Stimulated activated CD8-positive, alpha-beta memory T cell treated with anti-CD3 and anti-CD28 coated beads, Interleukin-7, amount 100 ng/mL, for 4 hours (primary cell): ENCODE data around the gene CNN1.
A peak's percentile ranks its signal among the peaks of the same experiment; 100 is the strongest.

Experiments used
- DNase-seq, 2 donors: peaks; one replicate each; pipeline ENCODE4 v3.0.0-alpha.2; 2020; ENCODE audit warnings: low read depth in 2 of 2

Gene CNN1

DNA sequence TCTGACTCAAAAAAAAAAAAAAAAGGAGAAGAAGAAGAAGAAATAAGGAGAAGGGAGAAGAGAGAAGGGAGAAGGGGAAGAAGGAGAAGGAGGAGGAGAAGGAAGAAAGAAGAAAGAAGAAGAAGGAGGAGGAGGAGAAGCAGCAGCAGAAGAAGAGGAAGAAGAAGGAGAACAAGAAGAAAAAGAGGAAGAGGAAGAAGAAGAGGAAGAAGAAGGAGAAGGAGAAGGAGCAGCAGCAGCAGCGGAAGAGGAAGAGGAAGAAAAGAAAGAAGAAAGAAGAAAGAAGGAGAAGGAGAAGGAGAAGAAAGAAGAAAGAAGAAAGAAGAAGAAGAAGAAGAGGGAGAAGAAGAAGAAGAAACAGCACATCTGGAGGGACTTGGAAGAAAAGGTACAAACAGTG, 4.1 kb upstream of the CNN1 start:
- no peak for DNase-seq

DNA sequence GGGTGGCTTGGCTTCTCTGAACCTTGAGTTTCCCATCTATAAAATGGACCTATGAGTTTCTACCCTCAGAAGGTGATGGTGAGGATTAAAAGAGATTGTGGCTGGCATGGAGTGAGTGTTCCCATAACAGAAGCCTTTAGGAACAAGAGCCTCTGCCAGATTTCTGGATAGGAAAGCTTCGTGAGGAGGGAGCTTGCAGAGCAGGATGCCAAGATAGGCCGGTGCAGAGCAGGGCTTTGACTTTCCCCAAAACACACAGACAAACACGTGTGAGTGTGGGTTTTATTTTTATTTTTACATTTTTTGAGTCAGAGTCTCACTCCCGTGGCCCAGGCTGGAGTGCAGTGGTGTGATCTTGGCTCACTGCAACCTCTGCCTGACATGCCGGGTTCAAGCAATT, 3.7 kb upstream of the CNN1 start:
- no peak for DNase-seq

DNA sequence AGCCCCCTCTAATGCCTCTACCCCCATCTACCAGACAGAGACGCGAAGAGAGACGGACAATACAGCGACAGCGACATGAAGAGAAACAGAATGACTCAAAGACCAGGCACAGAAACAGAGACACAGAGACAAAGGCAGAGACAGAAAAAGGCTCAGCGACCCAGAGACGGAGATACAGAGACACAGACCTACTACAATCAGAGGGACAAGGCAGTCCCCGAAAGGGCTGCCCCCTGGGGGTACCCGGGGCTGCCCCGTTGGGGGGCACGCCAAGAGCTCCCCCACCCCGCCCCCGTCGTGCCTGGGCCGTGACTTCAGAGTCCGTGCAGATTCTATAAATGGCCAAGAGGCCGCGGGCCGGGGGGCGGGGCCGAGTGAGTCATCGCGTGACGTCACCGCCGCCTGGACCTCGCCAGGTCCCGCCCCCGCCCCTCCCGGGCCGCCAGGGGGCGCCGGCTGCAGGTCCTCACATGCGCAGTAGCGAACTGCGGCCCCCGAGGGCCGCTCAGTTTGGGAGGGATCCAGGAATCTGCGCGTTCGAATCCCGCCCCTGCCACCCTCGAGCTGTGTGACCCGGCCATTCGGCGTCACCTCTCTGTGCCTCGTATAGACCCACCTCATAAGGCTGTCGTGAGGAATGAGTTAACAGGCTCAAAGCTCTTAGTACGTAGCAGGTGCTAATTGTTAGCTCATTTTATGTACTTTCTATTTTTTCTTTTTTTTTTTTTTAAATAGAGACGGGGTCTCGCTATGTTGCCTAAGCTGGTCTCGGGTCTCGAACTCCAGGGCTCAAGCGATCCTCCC, 2.7 kb upstream of the CNN1 start:
- DNase-seq: peak; percentile 56 to 76

DNA sequence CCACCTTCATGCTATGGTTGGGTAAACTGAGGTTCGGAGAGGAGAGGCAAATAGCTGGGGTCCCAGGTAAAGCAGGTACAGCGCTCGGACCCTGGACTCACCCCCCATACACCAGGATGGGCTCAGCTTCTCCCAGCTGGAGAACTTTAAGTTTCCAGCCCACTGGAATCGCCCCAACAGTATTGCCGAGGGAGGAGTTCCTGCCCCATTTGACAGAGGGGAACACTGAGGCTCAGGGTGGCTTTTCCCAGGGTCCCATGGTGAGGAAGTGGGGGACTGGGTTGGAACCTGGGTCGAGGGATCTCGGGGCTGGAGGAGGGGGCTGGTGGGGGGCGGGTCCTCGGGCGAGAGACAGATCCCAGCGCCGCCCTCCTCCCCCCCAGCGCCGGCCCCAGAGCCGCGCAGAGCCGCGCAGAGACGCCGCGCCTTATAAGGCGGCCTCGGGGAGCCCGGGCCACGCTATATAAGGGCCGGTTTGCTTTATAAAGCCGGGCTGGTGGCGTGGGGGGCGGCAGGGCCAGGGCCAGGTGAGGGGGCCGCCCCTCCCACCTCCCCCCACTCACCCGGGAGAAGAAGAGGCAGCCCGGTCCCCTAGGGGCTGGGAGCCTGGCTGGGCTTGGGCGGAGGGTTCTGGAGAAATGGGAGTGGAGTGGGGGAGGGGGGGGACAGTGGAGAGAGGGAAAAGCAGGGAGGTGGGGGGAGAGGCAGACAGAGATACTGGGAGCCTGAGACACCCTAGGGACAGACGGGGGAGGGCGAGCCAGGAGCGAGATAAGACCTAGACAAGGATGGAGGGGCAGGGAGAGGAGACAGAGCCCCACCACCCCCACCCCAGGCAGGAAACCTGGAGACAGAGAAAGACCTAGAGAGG, 1.1 kb downstream of the CNN1 start:
- no peak for DNase-seq

DNA sequence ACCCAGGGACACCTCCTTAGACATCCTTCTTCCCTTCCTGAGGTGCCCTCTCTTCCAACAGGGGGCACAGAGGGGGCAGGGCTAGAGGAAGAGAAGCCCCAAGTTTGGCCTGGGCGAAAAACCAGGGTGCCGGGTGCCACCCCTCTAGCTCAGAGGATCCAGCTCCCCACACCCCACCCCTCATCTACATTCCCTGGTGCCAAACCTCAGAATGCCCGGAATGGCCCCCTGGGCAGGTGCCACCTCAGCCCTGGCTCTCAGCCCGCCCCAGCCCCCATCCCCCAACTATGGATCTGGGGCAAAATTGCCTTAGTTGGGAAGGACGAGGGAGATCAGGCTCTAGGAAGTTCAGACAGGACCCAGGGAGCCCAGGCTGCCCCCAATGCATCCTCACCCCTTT, 2.0 kb downstream of the CNN1 start:
- no peak for DNase-seq

DNA sequence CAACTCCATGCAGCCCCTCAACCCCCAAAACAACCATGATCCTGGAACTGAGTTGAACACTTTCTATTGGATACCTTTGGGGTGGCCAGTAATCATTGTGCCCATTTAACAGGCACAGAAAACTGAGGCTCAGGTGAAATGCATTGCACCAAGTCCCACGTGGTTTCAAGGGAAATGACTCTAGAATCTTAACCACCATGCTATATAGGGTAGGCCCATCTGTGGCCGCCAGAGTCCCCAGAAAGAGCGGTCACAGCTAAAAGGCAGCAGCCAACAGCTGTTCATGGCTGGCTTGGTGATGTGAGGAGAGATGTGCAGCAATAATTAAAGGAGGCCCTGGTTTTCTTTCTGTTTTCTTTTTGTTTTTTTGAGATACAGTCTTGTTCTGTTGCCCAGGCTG, 2.6 kb downstream of the CNN1 start:
- DNase-seq: no peak

DNA sequence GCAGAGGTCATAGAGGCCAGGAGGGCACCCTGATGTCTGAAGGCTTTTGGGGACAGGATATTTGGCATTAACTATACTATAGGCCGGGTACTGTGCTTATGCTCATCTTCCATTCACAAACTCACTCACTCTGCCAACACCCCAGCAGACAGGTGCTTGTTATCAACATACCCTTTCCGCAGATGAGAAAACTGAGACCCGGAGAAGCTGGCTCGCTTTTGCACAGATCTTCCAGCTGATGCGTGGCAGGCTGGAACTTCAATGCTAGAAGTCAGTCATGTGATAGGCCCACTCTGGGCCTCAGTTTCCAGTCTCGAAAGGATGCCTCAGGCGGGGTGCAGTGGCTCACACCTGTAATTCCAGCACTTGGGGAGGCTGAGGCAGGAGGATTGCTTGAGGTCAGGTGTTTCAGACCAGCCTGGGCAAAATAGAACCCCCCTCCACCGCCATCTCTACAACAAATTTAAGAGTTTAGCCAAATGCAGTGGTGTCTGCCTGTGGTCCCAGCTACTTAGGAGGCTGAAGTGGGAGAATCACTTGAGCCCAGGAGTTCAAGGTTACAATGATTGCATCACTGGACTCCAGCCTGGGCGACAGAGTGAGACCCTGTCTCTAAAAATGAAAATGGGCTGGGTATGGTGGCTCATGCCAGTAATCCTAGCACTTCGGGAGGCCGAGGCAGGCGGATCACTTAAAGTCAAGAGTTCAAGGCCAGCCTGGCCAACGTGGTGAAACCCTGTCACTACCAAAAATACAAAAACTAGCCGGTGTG, 9.5 kb downstream of the CNN1 start:
- DNase-seq: no peak

DNA sequence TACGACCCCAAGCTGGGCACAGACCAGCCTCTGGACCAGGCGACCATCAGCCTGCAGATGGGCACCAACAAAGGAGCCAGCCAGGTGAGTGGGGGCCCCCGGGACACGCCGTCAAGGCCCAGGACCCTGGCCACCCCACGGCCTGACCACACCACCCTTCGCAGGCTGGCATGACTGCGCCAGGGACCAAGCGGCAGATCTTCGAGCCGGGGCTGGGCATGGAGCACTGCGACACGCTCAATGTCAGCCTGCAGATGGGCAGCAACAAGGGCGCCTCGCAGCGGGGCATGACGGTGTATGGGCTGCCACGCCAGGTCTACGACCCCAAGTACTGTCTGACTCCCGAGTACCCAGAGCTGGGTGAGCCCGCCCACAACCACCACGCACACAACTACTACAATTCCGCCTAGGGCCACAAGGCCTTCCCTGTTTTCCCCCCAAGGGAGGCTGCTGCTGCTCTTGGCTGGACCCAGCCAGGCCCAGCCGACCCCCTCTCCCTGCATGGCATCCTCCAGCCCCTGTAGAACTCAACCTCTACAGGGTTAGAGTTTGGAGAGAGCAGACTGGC, 10.8 kb downstream of the CNN1 start:
- DNase-seq: no peak

DNA sequence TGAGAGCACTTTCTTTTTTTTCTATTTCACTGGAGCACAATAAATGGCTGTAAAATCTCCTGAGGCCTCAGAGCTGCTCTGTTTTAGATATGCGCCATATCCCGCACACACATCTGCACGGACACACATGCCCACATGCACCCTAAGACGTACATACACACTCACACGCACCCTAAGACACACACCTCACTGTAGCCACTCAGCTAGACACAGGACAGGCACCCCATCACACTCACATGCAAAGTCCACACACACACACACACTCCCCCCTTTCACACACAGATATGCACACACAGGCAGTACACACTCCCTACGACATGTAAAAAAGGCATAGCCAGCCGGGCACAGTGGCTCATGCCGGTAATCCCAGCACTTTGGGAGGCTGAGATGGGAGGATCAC, 11.6 kb downstream of the CNN1 start:
- no peak for DNase-seq

DNA sequence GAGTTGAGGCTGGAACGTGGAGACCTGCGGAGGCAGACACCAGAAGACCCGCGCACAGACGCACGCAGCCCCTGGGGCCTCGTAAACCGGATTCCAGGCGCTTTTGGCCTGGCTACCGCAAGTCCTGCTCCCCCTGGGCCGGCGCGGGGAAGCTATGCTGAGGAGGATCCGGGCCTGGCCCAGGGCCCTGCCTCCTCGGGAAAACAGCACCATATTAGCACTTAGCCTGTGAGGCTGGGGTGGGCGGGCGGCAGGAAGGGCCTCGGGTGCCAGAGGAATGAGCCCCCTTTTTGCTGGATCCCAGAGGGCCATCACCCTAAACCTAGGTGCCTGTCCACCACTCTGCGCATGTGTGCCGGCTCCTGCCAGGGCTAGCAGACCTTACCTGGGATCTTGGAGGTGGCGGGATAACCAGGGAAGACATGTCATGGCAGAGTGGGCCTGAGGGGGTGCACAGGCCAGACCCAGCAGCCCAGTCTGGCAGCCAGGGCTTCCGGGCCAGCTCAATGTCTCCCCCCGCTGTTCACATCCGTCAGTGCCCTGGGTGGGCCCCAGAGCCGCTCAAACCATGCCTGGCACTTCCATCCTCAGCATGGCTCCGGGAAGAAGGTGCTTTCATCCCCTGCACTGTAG, 13.1 kb downstream of the CNN1 start:
- no peak for DNase-seq

DNA sequence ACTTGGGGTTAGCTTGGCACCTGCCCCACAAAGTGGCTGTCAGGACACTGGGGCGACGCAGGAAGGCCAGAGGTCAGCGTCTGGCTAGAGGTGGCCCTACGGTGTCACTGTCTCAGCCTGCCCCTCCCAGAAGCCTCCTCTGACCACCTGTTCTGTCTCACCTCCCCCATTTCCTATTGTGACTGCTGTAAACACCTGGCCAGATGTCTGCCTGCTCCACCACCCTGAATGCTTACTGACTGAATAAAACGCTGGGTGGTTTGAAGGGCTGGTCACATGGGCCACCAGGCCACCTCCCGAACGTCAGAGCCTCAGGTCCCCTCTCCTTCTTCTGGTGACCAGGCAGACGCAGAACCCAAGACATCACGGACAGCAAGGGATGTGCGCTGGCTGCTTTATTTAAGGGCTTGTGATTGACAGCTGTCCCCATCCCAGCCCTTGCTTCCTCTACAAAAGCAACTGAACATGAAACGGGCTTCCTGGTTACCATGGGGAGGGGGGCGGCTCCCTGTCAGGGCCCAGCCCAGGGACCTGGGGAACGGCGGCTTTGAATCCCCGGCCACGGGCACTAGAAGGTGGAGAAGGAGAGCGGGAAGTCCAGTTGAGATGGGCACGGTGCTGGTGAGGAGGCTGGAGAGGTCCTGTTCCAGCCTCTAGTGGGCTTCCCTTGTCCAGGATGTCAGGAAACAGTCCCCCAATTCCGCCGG, 14.2 kb downstream of the CNN1 start:
- no peak for DNase-seq

DNA sequence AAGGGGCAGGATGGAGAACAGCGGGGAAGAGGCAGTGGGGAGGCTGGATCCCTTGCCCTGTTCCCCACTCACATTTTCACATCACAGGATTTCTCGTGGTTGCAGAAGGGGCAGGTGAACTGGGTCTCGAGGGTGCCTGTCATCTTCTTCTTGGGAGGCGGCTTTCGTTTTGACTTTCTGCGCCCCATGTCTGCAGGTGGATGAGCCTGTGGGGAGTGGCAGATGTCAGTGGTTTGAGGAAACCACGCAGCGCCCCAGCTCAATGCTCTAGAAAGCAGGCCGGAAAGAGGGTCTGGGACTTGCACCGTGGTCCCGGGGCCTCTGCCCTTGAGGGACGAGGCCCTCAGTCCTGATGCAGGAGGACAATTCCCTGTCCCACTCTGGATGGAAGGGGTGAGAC, 15.5 kb downstream of the CNN1 start:
- no peak for DNase-seq

DNA sequence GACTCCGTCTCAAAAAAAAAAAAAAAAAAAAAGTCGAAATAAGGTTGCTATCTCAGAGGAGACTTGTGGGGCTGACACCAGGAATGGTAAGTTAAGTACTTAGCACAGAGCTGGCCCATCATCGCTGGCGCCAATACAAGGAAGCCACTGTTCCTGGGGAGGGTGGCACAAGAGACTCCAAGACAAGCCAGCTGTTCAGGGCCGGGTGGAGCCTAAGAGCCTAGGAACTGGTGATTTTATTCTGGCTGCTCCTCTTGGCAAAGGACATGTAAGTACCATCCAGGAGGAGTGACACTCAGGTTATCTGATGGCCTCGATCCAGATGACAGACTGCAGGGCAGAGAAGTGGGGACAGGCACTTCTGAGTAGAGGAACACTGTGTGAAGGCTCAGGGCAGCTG, 16.6 kb downstream of the CNN1 start:
- DNase-seq: no peak

DNA sequence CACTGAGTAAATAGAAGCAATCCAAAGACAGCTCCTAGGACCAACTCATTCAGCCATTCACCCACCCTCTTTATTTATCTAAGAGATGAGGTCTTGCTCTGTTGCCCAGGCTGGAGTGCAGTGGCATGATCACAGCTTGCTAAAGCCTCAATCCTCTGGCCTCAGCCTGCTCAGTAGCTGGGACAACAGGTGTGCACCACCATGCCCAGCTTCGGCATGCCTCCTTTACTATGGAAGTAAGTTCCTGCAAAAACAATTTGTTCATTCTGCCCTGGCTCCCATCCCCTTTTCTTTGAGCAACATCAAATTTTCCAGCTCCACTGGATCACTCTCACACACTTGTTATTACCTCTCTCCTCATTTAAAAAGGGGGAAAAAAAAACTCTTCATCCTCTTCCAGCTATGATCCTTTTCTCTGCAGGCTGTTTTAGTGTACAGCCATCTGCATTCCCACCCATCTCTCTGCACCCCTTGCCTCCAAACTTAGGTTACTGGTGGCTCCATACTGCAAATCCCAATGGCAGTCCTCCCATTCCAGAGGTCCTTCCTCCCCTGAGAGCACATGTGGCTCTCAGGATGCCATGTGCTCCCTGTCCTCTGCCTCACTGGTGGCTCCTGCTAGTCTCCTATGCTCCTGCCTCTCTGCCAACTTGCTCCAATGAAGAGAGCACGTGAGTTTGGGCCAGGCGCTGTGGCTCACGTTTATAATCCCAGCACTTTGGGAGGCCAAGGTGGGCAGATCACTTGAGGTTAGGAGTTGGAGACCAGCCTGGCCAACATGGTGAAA, 18.2 kb downstream of the CNN1 start:
- no peak for DNase-seq

DNA sequence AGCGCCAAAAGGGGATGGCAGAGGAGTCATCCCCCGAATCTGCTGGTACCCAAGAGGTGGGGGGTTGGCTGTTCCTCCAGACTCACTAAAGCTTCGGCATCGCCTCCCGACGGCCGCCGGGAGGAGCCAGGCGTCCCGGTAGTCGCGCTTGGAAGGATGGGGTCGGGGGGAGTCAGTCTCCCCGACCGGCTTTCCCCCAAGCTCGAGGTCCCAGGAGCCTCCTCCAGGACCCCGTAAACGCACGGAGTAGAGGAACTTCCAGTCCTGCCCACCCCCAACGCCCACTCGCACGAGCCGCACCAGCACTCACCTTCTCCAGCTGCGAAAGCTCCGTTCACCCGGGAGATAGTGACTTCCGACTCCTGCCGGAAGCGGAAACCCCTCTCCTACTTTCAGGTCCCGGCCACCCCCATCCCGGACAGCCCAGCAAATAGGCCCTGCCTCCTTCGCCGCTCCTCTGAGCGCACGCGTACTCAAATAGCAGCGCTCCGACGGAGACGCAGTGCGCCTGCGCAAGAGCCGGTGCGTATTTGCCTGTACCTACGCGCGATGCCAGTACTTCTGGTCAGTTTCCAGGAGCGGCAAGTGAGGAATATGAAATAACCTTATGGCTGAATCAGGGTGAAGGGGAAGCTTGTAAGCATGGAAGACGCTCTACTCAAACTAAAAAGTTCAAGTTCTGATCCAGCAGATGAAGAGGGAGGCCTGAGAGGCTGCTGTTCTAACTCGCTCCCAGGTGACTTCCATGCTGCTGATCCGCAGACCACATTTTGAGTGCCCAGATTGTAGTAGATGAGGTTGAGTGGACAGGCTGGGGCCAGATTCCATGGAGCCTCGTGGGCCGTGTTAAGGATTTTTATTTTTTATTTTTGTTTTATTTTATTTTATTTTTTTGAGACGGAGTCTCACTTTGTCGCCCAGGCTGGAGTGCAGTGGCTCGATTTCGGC, 20.5 kb downstream of the CNN1 start, which contains the start of gene ELOF1:
ELOF1 (minus strand) TSS at position 350 of the 948 bp plus-strand sequence. CDS start 4,883 bp downstream, outside the sequence.
- DNase-seq: peak; percentile 95 to 97

DNA sequence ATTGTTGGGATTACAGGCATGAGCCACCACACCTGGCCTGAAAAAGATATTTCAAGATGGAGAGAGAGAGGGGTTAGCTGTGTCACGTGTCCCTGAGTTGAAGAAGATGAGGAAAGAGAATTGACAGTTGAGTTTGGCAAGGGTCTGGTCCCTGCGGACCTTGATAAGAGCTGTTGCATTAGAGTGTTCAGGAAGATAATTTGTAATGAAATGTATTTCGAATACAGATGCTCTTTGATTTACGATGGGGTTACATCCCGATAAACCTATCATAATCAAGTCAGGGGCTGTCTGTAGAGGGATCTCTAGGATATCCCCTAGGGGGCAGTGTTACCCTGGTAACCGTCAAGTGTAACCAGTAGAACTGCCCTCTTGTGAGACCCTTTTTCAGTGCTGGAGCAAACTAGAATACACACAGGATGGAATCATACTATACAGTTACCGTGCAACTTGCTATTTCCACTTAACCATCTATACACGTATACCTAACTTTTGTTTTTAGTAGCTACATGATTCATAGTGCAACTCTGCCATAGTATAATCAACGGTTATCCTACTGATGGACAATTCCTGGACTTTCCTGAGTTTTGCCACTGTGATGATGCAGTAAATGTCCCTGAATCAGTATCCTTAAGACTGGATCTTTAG, 21.9 kb downstream of the CNN1 start:
- DNase-seq: peak; percentile 25 to 45

DNA sequence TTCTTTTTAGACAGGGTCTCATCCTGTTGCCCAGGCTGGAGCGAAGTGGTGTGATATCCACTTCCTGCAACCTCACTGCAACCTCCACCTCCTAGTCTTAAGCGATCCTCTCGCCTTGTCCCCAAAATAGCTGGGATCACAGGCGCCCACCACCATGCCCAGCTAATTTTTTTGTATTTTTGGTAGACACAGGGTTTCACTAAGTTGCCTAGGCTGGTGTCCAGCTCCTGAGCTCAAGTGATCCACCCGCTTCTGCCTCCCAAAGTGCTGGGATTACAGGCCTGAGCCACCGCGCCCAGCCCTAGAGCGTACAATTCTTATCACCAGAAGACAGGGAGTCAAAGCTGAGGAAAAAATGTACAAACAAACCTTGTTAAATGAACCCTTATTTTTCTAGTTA, 24.9 kb downstream of the CNN1 start:
- no peak for DNase-seq
